HEK293 (cell line): ENCODE results near the gene TALDO1.

ENCODE experiments used
- GLI4 ChIP-seq: fragments of 450-650 bp; formaldehyde crosslinking; IDR thresholded peaks from 2 replicates; pipeline ENCODE4 v1.5.1; 2016; ENCODE audit warnings: missing biosample characterization, missing genetic modification characterization
- HOXC10 ChIP-seq: sonication (generic); formaldehyde crosslinking; IDR thresholded peaks from 2 replicates; pipeline ENCODE4 v1.8.1; 2023; ENCODE audit warnings: mild to moderate bottlenecking, missing genetic modification reagents
- MZF1 ChIP-seq: fragments of 450-650 bp; formaldehyde crosslinking; IDR thresholded peaks from 2 replicates; pipeline ENCODE4 v1.5.1; 2017; ENCODE audit warnings: missing biosample characterization, missing genetic modification characterization, borderline replicate concordance
- OSR2 ChIP-seq: fragments of 450-650 bp; formaldehyde crosslinking; IDR thresholded peaks from 2 replicates; pipeline ENCODE4 v1.5.1; 2016; ENCODE audit warnings: missing biosample characterization, missing genetic modification characterization
- PRDM1 ChIP-seq: fragments of 450-650 bp; formaldehyde crosslinking; IDR thresholded peaks from 2 replicates; pipeline ENCODE4; 2016; ENCODE audit warnings: missing biosample characterization, missing genetic modification characterization
- REPIN1 ChIP-seq: fragments of 450-650 bp; formaldehyde crosslinking; IDR thresholded peaks from 2 replicates; pipeline ENCODE4 v1.5.1; 2017; ENCODE audit warnings: missing biosample characterization, missing genetic modification characterization, low read depth
- YY2 ChIP-seq: fragments of 450-650 bp; formaldehyde crosslinking; IDR thresholded peaks from 2 replicates; pipeline ENCODE4 v1.5.1; 2016; ENCODE audit warnings: missing biosample characterization, missing genetic modification characterization
- ZBTB21 ChIP-seq: fragments of 450-650 bp; formaldehyde crosslinking; IDR thresholded peaks from 2 replicates; pipeline ENCODE4 v1.5.1; 2017; ENCODE audit warnings: missing biosample characterization, missing genetic modification characterization
- ZBTB26 ChIP-seq: fragments of 450-650 bp; formaldehyde crosslinking; optimal IDR thresholded peaks from 2 replicates; pipeline ENCODE3; 2016; ENCODE audit warnings: missing biosample characterization, mild to moderate bottlenecking, missing genetic modification characterization
- ZBTB7A ChIP-seq: fragments of 450-650 bp; formaldehyde crosslinking; IDR thresholded peaks from 2 replicates; pipeline ENCODE4 v1.5.1; 2016; ENCODE audit warnings: low read depth, missing biosample characterization, missing genetic modification characterization
- ZFHX2 ChIP-seq: fragments of 450-650 bp; formaldehyde crosslinking; conservative IDR thresholded peaks from 2 replicates; pipeline ENCODE4 v1.5.1; 2016; ENCODE audit warnings: missing biosample characterization, missing genetic modification characterization
- ZNF133 ChIP-seq: fragments of 450-650 bp; formaldehyde crosslinking; IDR thresholded peaks from 2 replicates; pipeline ENCODE4 v1.5.1; 2016; ENCODE audit warnings: missing biosample characterization, missing genetic modification characterization
- ZNF174 ChIP-seq: fragments of 450-650 bp; formaldehyde crosslinking; IDR thresholded peaks from 2 replicates; pipeline ENCODE4 v1.5.0; 2017; ENCODE audit warnings: missing biosample characterization, mild to moderate bottlenecking, missing genetic modification characterization
- ZNF223 ChIP-seq: fragments of 450-650 bp; formaldehyde crosslinking; IDR thresholded peaks from 2 replicates; pipeline ENCODE4 v1.5.1; 2016; ENCODE audit warnings: missing biosample characterization, missing genetic modification characterization
- ZNF239 ChIP-seq: fragments of 450-650 bp; formaldehyde crosslinking; IDR thresholded peaks from 2 replicates; pipeline ENCODE4 v1.5.1; 2016; ENCODE audit warnings: missing biosample characterization, missing genetic modification characterization
- ZNF248 ChIP-seq: fragments of 450-650 bp; formaldehyde crosslinking; IDR thresholded peaks from 2 replicates; pipeline ENCODE4 v1.5.1; 2017; ENCODE audit warnings: missing biosample characterization, missing genetic modification characterization
- ZNF324 ChIP-seq: fragments of 450-650 bp; formaldehyde crosslinking; IDR thresholded peaks from 2 replicates; pipeline ENCODE4 v1.5.1; 2016; ENCODE audit warnings: missing biosample characterization, missing genetic modification characterization
- ZNF48 ChIP-seq: fragments of 450-650 bp; formaldehyde crosslinking; IDR thresholded peaks from 2 replicates; pipeline ENCODE4 v1.5.1; 2016; ENCODE audit warnings: missing biosample characterization, missing genetic modification characterization
- ZNF529 ChIP-seq: fragments of 450-650 bp; formaldehyde crosslinking; IDR thresholded peaks from 2 replicates; pipeline ENCODE4 v1.5.1; 2017; ENCODE audit warnings: missing genetic modification characterization, missing biosample characterization; ENCODE audit not compliant: insufficient replicate concordance
- ZNF530 ChIP-seq: fragments of 450-650 bp; formaldehyde crosslinking; IDR thresholded peaks from 2 replicates; pipeline ENCODE4 v1.5.1; 2016; ENCODE audit warnings: low read depth, missing biosample characterization, missing genetic modification characterization
- ZNF549 ChIP-seq: fragments of 450-650 bp; IDR thresholded peaks from 2 replicates; pipeline ENCODE4 v1.5.1; 2018; ENCODE audit warnings: missing biosample characterization, missing genetic modification characterization, mild to moderate bottlenecking, inconsistent platforms, moderate library complexity
- ZNF571 ChIP-seq: fragments of 450-650 bp; formaldehyde crosslinking; IDR thresholded peaks from 2 replicates; pipeline ENCODE4 v1.5.0; 2017; ENCODE audit warnings: missing biosample characterization, missing genetic modification characterization
- ZNF580 ChIP-seq: fragments of 450-650 bp; formaldehyde crosslinking; IDR thresholded peaks from 2 replicates; pipeline ENCODE4 v1.5.1; 2016; ENCODE audit warnings: missing biosample characterization, missing genetic modification characterization
- ZNF626 ChIP-seq: fragments of 450-650 bp; sonication (Bioruptor Pico); formaldehyde crosslinking; IDR thresholded peaks from 2 replicates; pipeline ENCODE4 v1.5.1; 2018; ENCODE audit warnings: missing biosample characterization, missing genetic modification characterization, inconsistent platforms
- ZNF701 ChIP-seq: fragments of 450-650 bp; formaldehyde crosslinking; IDR thresholded peaks from 2 replicates; pipeline ENCODE4 v1.5.1; 2016; ENCODE audit warnings: missing biosample characterization, missing genetic modification characterization
- ZNF830 ChIP-seq: fragments of 450-650 bp; IDR thresholded peaks from 2 replicates; pipeline ENCODE4 v1.5.0; 2018; ENCODE audit warnings: missing biosample characterization, missing genetic modification characterization, low read depth, mild to moderate bottlenecking, moderate library complexity
- ZSCAN30 ChIP-seq: fragments of 450-650 bp; IDR thresholded peaks from 2 replicates; pipeline ENCODE4 v1.5.1; 2018; ENCODE audit warnings: missing biosample characterization, mild to moderate bottlenecking, missing genetic modification characterization, moderate library complexity
- TF ChIP-seq, protein P1 (sequence below): fragments of 450-650 bp; formaldehyde crosslinking; conservative IDR thresholded peaks from 2 replicates; pipeline ENCODE4 v1.5.1; 2016; ENCODE audit warnings: low read depth, missing biosample characterization, missing genetic modification characterization
- TF ChIP-seq, protein P2 (sequence below): fragments of 450-650 bp; formaldehyde crosslinking; IDR thresholded peaks from 2 replicates; pipeline ENCODE4 v1.5.1; 2017; ENCODE audit warnings: missing biosample characterization, missing genetic modification characterization
- TF ChIP-seq, protein P3 (sequence below): fragments of 450-650 bp; formaldehyde crosslinking; IDR thresholded peaks from 2 replicates; pipeline ENCODE4 v1.5.1; 2016; ENCODE audit warnings: missing biosample characterization, missing genetic modification characterization
- TF ChIP-seq, protein P4 (sequence below): fragments of 450-650 bp; formaldehyde crosslinking; IDR thresholded peaks from 2 replicates; pipeline ENCODE4 v1.5.1; 2016; ENCODE audit warnings: missing biosample characterization, missing genetic modification characterization

Gene TALDO1

GRCh38 chr11:783581-784015, 36.3 kb downstream of the TALDO1 start (continued):
- no peak for TF ChIP-seq ZNF529
- no peak for TF ChIP-seq ZNF549 (tag by site-specific recombination)
- TF ChIP-seq YY2 (tag by site-specific recombination): no peak
- no peak for TF ChIP-seq ZNF239
- no peak for TF ChIP-seq MZF1 (tag by site-specific recombination)
- TF ChIP-seq PRDM1: no peak
- no peak for TF ChIP-seq ZNF48 (tag by site-specific recombination)
- TF ChIP-seq REPIN1: no peak
- no peak for TF ChIP-seq ZNF223 (tag by site-specific recombination)
- no peak for TF ChIP-seq ZNF701 (tag by site-specific recombination)
- TF ChIP-seq ZBTB7A (tag by site-specific recombination): no peak
- TF ChIP-seq ZNF133 (tag by site-specific recombination): no peak
- no peak for TF ChIP-seq ZNF324 (tag by site-specific recombination)
- TF ChIP-seq, protein P1, sequence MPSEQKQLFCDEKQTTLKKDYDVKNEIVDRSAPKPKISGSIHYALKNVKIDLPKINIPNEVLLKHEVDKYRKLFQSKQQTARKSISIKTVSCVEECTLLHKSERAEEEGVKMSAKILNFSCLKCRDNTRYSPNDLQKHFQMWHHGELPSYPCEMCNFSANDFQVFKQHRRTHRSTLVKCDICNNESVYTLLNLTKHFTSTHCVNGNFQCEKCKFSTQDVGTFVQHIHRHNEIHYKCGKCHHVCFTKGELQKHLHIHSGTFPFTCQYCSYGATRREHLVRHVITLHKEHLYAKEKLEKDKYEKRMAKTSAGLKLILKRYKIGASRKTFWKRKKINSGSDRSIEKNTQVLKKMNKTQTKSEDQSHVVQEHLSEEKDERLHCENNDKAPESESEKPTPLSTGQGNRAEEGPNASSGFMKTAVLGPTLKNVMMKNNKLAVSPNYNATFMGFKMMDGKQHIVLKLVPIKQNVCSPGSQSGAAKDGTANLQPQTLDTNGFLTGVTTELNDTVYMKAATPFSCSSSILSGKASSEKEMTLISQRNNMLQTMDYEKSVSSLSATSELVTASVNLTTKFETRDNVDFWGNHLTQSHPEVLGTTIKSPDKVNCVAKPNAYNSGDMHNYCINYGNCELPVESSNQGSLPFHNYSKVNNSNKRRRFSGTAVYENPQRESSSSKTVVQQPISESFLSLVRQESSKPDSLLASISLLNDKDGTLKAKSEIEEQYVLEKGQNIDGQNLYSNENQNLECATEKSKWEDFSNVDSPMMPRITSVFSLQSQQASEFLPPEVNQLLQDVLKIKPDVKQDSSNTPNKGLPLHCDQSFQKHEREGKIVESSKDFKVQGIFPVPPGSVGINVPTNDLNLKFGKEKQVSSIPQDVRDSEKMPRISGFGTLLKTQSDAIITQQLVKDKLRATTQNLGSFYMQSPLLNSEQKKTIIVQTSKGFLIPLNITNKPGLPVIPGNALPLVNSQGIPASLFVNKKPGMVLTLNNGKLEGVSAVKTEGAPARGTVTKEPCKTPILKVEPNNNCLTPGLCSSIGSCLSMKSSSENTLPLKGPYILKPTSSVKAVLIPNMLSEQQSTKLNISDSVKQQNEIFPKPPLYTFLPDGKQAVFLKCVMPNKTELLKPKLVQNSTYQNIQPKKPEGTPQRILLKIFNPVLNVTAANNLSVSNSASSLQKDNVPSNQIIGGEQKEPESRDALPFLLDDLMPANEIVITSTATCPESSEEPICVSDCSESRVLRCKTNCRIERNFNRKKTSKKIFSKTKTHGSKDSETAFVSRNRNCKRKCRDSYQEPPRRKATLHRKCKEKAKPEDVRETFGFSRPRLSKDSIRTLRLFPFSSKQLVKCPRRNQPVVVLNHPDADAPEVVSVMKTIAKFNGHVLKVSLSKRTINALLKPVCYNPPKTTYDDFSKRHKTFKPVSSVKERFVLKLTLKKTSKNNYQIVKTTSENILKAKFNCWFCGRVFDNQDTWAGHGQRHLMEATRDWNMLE (tag by site-specific recombination): no peak
- TF ChIP-seq OSR2 (tag by site-specific recombination): peak; percentile 75
- TF ChIP-seq ZBTB21 (tag by site-specific recombination): no peak
- TF ChIP-seq ZFHX2: peak; percentile 81
- TF ChIP-seq ZNF571 (tag by site-specific recombination): no peak
- TF ChIP-seq ZNF830 (tag by site-specific recombination): no peak
- TF ChIP-seq, protein P2, sequence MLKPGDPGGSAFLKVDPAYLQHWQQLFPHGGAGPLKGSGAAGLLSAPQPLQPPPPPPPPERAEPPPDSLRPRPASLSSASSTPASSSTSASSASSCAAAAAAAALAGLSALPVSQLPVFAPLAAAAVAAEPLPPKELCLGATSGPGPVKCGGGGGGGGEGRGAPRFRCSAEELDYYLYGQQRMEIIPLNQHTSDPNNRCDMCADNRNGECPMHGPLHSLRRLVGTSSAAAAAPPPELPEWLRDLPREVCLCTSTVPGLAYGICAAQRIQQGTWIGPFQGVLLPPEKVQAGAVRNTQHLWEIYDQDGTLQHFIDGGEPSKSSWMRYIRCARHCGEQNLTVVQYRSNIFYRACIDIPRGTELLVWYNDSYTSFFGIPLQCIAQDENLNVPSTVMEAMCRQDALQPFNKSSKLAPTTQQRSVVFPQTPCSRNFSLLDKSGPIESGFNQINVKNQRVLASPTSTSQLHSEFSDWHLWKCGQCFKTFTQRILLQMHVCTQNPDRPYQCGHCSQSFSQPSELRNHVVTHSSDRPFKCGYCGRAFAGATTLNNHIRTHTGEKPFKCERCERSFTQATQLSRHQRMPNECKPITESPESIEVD: no peak
- TF ChIP-seq, protein P3, sequence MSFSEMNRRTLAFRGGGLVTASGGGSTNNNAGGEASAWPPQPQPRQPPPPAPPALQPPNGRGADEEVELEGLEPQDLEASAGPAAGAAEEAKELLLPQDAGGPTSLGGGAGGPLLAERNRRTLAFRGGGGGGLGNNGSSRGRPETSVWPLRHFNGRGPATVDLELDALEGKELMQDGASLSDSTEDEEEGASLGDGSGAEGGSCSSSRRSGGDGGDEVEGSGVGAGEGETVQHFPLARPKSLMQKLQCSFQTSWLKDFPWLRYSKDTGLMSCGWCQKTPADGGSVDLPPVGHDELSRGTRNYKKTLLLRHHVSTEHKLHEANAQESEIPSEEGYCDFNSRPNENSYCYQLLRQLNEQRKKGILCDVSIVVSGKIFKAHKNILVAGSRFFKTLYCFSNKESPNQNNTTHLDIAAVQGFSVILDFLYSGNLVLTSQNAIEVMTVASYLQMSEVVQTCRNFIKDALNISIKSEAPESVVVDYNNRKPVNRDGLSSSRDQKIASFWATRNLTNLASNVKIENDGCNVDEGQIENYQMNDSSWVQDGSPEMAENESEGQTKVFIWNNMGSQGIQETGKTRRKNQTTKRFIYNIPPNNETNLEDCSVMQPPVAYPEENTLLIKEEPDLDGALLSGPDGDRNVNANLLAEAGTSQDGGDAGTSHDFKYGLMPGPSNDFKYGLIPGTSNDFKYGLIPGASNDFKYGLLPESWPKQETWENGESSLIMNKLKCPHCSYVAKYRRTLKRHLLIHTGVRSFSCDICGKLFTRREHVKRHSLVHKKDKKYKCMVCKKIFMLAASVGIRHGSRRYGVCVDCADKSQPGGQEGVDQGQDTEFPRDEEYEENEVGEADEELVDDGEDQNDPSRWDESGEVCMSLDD (tag by site-specific recombination): no peak
- no peak for TF ChIP-seq ZNF248 (tag by site-specific recombination)
- TF ChIP-seq ZNF626: no peak
- TF ChIP-seq GLI4 (tag by site-specific recombination): no peak
- TF ChIP-seq ZNF580 (tag by site-specific recombination): no peak
- TF ChIP-seq ZNF174: no peak
- TF ChIP-seq, protein P4, sequence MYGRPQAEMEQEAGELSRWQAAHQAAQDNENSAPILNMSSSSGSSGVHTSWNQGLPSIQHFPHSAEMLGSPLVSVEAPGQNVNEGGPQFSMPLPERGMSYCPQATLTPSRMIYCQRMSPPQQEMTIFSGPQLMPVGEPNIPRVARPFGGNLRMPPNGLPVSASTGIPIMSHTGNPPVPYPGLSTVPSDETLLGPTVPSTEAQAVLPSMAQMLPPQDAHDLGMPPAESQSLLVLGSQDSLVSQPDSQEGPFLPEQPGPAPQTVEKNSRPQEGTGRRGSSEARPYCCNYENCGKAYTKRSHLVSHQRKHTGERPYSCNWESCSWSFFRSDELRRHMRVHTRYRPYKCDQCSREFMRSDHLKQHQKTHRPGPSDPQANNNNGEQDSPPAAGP (tag by site-specific recombination): no peak
- peak; percentile 20 for TF ChIP-seq ZBTB26
- no peak for TF ChIP-seq ZNF530 (tag by site-specific recombination)
- no peak for TF ChIP-seq ZSCAN30
- TF ChIP-seq HOXC10 (CRISPR knock-in tag): no peak
